HL-60/S4 (cell line): Measurements from ENCODE around the gene CD300C.
"Not testable (repeated sequence)": the region's sequence is repeated elsewhere in the genome, so short reads cannot be mapped to it uniquely, and the experiment has no call there.

ENCODE experiments used
- in situ Hi-C: fragments of 300-500 bp; cut with MboI; formaldehyde crosslinking; loops from 2 replicates; pipeline ENCODE4 v1.14.3; 2022; ENCODE audit warnings: low sequenced_read_pairs

The CD300C gene

DNA sequence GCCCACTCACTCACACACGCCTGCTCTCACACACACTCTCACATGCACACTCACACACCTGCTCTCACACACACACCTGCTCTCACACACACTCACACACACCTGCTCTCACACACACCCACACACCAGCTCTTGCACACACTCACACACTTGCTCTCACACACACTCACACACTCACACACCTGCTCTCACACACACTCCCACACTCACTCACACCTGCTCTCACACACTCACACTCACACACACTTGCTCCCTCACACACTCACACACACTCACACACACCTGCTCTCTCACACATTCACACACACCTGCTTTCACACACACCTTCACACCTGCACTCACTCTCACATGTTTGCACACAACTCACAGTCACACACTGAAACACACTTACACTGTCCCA lies 17.4 kb upstream of the CD300C start:
- in situ Hi-C loops: no loop called here

DNA sequence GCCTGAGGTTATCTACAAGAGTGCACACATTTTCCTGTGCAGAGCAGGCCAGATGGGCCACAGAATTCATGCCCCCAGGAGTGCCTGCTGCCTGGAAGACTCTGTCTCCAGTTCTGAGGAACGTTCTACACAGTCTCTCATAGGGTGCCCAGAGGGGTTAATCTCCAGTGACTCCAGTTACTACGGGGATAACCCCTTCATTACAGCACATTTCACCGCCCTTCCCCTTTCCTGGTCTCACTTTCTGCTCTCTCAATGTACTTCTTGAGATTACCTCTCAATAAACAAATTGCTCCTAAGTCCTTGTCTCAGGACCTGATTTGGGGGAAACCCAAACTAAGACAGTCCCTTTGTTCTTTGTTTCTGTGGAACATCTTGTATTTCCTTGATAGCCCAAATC lies 15.7 kb upstream of the CD300C start:
- in situ Hi-C loops: no loop called here

DNA sequence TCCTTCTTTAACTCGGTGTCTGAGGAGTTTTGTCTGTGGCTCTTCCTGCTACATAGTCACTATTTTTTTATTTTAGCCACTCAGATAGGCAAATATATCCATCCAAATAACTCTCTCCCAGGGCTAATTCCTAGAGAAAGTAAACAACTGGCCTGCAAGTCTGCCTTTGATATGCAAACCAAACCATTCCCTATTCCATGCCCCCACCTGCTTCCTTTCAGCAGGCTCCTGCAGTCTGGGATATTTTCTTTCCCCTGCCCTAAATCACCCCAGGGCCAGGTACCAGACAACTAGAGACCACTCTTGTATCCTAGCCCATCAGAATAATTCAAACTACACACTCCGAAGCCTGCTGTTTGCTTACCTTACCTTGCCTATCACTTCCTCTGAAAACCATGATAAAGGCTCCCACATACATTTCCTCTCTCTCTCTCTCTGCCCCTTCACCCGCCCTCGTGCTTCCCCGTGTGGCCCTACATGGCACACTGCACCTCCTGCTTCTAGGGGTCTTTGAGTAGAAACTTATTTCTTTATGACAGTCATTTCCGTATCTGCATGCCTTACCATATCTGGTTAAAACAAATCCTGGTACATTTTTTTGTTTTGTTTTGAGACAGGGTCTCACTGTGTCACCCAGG lies 13.1 kb upstream of the CD300C start:
- in situ Hi-C loops: no loop called here

DNA sequence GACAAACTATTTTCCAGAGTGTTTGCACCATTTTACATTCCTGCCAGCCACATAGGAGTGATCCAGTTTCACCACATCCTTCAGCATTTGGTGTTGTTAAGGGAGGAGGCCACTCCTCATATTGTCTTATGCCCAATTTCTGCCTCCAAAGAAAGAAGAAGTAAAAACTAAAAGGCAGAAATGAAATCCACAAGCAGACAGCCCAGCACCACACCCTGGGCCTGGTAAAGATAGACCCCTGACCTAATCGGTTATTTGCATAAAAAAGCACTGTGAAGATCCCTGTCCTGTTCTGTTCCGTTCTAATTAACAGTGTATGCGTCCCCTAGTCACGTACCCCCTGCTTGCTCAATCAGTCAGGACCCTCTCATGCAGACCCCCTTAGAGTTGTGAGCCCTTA lies 12.5 kb upstream of the CD300C start:
- in situ Hi-C loops: not testable (repeated sequence)

- in situ Hi-C loops: no loop called here
These were observed 9.6 kb upstream of the CD300C start for GRCh38 chr17:74555427-74555940.

DNA sequence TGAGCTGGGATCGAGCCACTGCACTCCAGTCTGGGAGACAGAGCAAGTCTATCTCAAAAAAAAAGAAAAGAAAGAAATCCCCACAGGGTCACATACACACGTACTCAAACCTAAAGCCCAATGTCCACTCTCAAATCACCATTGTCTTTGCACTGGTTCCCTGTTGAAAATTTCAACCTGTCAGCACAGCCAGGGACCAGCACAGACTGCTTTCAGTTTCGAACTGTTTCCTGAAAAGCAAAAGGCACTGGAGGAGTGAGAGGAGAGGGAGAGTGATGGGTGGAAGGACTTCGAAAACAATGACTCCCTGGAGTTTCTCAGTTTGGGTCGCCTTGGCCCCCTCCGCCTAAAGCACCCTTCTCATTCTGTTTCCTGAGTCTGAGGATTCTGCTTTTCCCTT lies 9.0 kb upstream of the CD300C start:
- in situ Hi-C loops: no loop called here

- in situ Hi-C loops: no loop called here
These were observed 6.1 kb upstream of the CD300C start for GRCh38 chr17:74552037-74552436.

GRCh38 chr17:74550602-74551001 lies 4.7 kb upstream of the CD300C start:
- in situ Hi-C loops: no loop called here

- in situ Hi-C loops: no loop called here
These were observed 3.4 kb upstream of the CD300C start for GRCh38 chr17:74549343-74549742.

- in situ Hi-C loops: no loop called here
These were observed 1.8 kb upstream of the CD300C start for GRCh38 chr17:74547736-74548135.

GRCh38 chr17:74547264-74547663 lies 1.3 kb upstream of the CD300C start:
- in situ Hi-C loops: no loop called here

DNA sequence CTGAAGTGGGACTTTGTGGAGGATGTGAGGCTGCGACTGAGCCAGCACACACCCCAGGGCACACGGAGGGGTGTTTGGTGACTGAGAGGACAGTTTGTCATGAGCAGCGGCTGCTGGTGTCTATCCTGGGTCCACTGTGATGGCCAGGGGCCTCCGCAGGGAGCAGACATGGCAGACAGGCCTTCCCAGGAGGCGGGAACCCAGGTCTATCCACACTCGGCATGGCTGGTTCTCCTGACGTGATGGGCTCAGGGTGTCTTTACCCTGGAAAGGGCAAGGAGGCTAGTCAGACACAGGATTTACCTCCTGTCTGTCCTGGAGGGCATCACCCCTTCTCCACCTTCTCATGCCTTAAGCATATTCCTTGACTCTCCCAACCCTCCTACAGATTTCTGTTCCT lies 671 bp upstream of the CD300C start:
- in situ Hi-C loops: no loop called here

GRCh38 chr17:74544991-74545842 lies 698 bp downstream of the CD300C start:
- in situ Hi-C loops: no loop called here

GRCh38 chr17:74543891-74544760 lies 1.8 kb downstream of the CD300C start:
- in situ Hi-C loops: no loop called here

GRCh38 chr17:74543406-74543805 lies 2.5 kb downstream of the CD300C start:
- in situ Hi-C loops: no loop called here

- in situ Hi-C loops: no loop called here
These were observed 3.1 kb downstream of the CD300C start for GRCh38 chr17:74542727-74543383.

DNA sequence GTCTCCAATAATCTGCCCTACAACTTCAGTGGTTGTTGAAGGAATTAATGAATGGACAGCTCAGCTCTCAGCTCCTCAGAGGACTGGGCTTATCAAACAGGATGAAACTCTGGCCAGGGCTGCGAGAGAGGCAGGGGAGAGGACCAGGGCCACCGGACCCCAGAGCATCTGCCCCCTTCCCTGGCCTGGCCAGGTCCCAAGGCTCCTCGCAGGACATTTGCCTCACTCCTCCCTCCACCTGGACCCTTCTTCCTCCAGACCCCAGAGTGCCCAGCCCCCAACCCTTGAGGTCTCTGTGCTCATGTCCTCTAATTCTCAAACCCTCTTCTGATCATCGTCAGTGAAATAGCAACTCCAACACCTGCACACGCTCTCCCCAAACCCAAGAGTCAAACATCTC lies 3.7 kb downstream of the CD300C start:
- in situ Hi-C loops: no loop called here

GRCh38 chr17:74541176-74542111 lies 4.5 kb downstream of the CD300C start:
- in situ Hi-C loops: no loop called here

DNA sequence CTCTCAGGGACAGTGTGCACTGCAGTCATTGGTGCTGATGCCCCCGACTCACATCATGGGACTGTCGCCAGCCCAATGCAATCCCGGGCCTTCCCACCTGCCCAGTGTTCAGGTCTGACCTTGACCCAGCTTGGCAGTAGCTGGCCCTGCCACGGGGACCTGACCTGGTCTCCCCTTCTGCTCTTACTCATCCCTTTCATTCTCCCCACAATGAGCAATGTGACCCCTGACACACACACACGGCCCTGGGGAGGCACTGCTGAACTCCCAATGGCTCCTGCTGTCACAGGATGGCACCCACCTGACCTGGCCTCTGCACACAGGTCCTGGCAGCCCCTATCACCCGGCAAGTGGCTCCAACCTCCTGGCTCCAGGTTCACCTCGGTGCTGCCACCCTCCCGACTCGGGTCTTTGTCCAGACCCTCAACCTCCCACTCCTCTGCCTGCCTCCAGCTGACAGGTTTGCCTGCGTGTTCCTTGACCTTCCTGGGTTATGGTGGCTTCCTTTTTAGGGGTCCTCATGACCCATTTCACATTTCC lies 6.6 kb downstream of the CD300C start:
- in situ Hi-C loops: no loop called here
